Muscle of leg (tissue), 11 donors: ENCODE data around the gene HOXB5. TPM values are rescaled to one million over a fixed set of nuclear protein-coding genes. Genes with fewer than 3 reads are reported as not detected.

Experiments
- DNase-seq: peaks from one replicate; pipeline ENCODE4 v3.0.0; 2013
- H3K27ac ChIP-seq: one replicate; pipeline ENCODE4 v1.5.1; 2013; ENCODE audit warnings: mild to moderate bottlenecking, low read length, control low read depth
- H3K27me3 ChIP-seq: one replicate; pipeline ENCODE4 v1.6.1; 2013; ENCODE audit warnings: low read length; ENCODE audit not compliant: control insufficient read depth, insufficient read depth
- H3K36me3 ChIP-seq: one replicate; pipeline ENCODE4 v1.6.1; 2013; ENCODE audit warnings: low read length; ENCODE audit not compliant: control insufficient read depth, insufficient read depth
- H3K4me1 ChIP-seq: one replicate; pipeline ENCODE4 v1.6.1; 2013; ENCODE audit warnings: low read length; ENCODE audit not compliant: control insufficient read depth, insufficient read depth
- H3K4me3 ChIP-seq: one replicate; pipeline ENCODE4 v1.5.1; 2013; ENCODE audit warnings: low read length, control low read depth
- H3K9me3 ChIP-seq: replicated peaks from 2 replicates; pipeline ENCODE4 v1.6.1; 2013; ENCODE audit warnings: low read depth, low read length; ENCODE audit not compliant: control insufficient read depth
- WGBS: methylation state at CpG from one replicate; pipeline ENCODE4 v1.1.5; 2013; ENCODE audit warnings: missing lambda C conversion rate; ENCODE audit not compliant: insufficient coverage; 5-methylcytosine and 5-hydroxymethylcytosine counted together
- polyA plus RNA-seq, 8 donors: library from polyadenylated mRNA; unstranded; fragments of 120-200 nt; gene quantifications; one replicate each; pipeline versions ENCODE4 v1.2.1 to v1.2.3, GENCODE V29; 2013; ENCODE audit warnings: inconsistent platforms in 1 of 8, low replicate concordance in 1 of 8; ENCODE audit not compliant: insufficient read length in 8 of 8, insufficient read depth in 1 of 8
- total RNA-seq: library from RNA; stranded (reverse); fragments of 120-200 nt; gene quantifications from one replicate; pipeline ENCODE4 v1.2.4, GENCODE V29; 2013

HOXB5 gene
- total and polyA plus RNA-seq, 9 donors: 0.13 to 2.7 (median 0.54) TPM

GRCh38 chr17:48556576-48557401 lies 36.8 kb downstream of the HOXB5 start:
- peaks cover 28% of the 10 kb centered on the region for H3K4me1 ChIP-seq
- no peak overlapping the region for H3K4me3 ChIP-seq
- no peaks in the 10 kb centered on the region for H3K9me3 ChIP-seq
- peaks cover 86% of the 10 kb centered on the region for H3K27me3 ChIP-seq
- WGBS: 76% methylated on average over 2 of the region's 7 CpGs
- DNase-seq: no peak
- H3K27ac ChIP-seq: no peak overlapping the region
- no peaks in the 10 kb centered on the region for H3K36me3 ChIP-seq

- Histone ChIP-seq H3K9me3 (no peaks in the 10 kb centered on the region), H3K27ac (no peak overlapping the region), H3K4me1 (peaks cover 28% of the 10 kb centered on the region), H3K27me3 (peaks cover 86% of the 10 kb centered on the region), H3K4me3 (no peak overlapping the region), H3K36me3 (no peaks in the 10 kb centered on the region)
- 100% methylated on average over 1 of the region's 5 CpGs for WGBS
- no peak for DNase-seq
Measured at GRCh38 chr17:48556229-48556575, 37.4 kb downstream of the HOXB5 start.

GRCh38 chr17:48555258-48556228 lies 38.0 kb downstream of the HOXB5 start:
- peaks cover 86% of the 10 kb centered on the region for H3K27me3 ChIP-seq
- H3K9me3 ChIP-seq: no peaks in the 10 kb centered on the region
- peaks cover 3% of the 10 kb centered on the region for H3K36me3 ChIP-seq
- peak; percentile 88 for DNase-seq
- H3K27ac ChIP-seq: peak overlapping the region; percentile 77
- WGBS: 11% methylated on average over 9 of the region's 36 CpGs
- H3K4me3 ChIP-seq: peak overlapping the region; percentile 41
- H3K4me1 ChIP-seq: peaks cover 30% of the 10 kb centered on the region

GRCh38 chr17:48554412-48555257 lies 38.9 kb downstream of the HOXB5 start:
- H3K9me3 ChIP-seq: no peaks in the 10 kb centered on the region
- H3K27me3 ChIP-seq: peaks cover 85% of the 10 kb centered on the region
- peaks cover 31% of the 10 kb centered on the region for H3K4me1 ChIP-seq
- peak overlapping the region; percentile 77 for H3K27ac ChIP-seq
- WGBS: 24% methylated on average over 36 of the region's 44 CpGs
- peak overlapping the region; percentile 41 for H3K4me3 ChIP-seq
- no peak for DNase-seq
- peaks cover 6% of the 10 kb centered on the region for H3K36me3 ChIP-seq

GRCh38 chr17:48553826-48554225 lies 39.8 kb downstream of the HOXB5 start:
- peaks cover 6% of the 10 kb centered on the region for H3K36me3 ChIP-seq
- no peak overlapping the region for H3K4me3 ChIP-seq
- DNase-seq: no peak
- H3K9me3 ChIP-seq: no peaks in the 10 kb centered on the region
- H3K4me1 ChIP-seq: peaks cover 31% of the 10 kb centered on the region
- H3K27me3 ChIP-seq: peaks cover 81% of the 10 kb centered on the region
- peak overlapping the region; percentile 77 for H3K27ac ChIP-seq
- no CpG with 5 or more reads among the region's 1 CpG for WGBS

GRCh38 chr17:48553190-48553547 lies 40.4 kb downstream of the HOXB5 start:
- Histone ChIP-seq H3K27ac (no peak overlapping the region), H3K9me3 (no peaks in the 10 kb centered on the region), H3K4me3 (no peak overlapping the region), H3K27me3 (peaks cover 80% of the 10 kb centered on the region), H3K36me3 (peaks cover 6% of the 10 kb centered on the region), H3K4me1 (peaks cover 31% of the 10 kb centered on the region)
- 55% methylated on average over 3 of the region's 5 CpGs for WGBS
- DNase-seq: no peak

GRCh38 chr17:48552466-48553189 lies 41.0 kb downstream of the HOXB5 start:
- Histone ChIP-seq H3K4me1 (peaks cover 34% of the 10 kb centered on the region), H3K27me3 (peaks cover 80% of the 10 kb centered on the region), H3K36me3 (peaks cover 6% of the 10 kb centered on the region), H3K9me3 (no peaks in the 10 kb centered on the region), H3K4me3 (no peak overlapping the region), H3K27ac (peak overlapping the region; percentile 13)
- no peak for DNase-seq
- WGBS: 25% methylated on average over 1 of the region's 11 CpGs

- Histone ChIP-seq H3K4me1 (peaks cover 40% of the 10 kb centered on the region), H3K9me3 (no peaks in the 10 kb centered on the region), H3K36me3 (peaks cover 6% of the 10 kb centered on the region), H3K4me3 (no peak overlapping the region), H3K27me3 (peaks cover 79% of the 10 kb centered on the region), H3K27ac (no peak overlapping the region)
- WGBS: 48% methylated on average over 45 of the region's 47 CpGs
- DNase-seq: no peak
Measured at GRCh38 chr17:48551596-48552465, 41.7 kb downstream of the HOXB5 start.

- H3K9me3 ChIP-seq: no peaks in the 10 kb centered on the region
- WGBS: 32% methylated on average over 9 of the region's 19 CpGs
- peaks cover 81% of the 10 kb centered on the region for H3K27me3 ChIP-seq
- H3K4me3 ChIP-seq: no peak overlapping the region
- no peak for DNase-seq
- no peak overlapping the region for H3K27ac ChIP-seq
- H3K4me1 ChIP-seq: peaks cover 46% of the 10 kb centered on the region
- H3K36me3 ChIP-seq: peaks cover 6% of the 10 kb centered on the region
Measured at GRCh38 chr17:48551214-48551555, 42.4 kb downstream of the HOXB5 start.
